Activated naive CD8-positive, alpha-beta T cell treated with anti-CD3 and anti-CD28 coated beads, Interleukin-2, amount 10 ng/mL, durations not matched to agents 7 days and 5 days (primary cell): ENCODE data around the gene DIPK2A. TPM values are rescaled to one million over a fixed set of nuclear protein-coding genes. Genes with fewer than 3 reads are reported as not detected.

Source experiments
- ATAC-seq: fragments of 150-1000 bp; cut with Tn5 transposase; one replicate; pipeline ENCODE4 v1.10.0; 2021; ENCODE audit warnings: low read depth, moderate library complexity
- POLR2A ChIA-PET: fragments of 350-600 bp; sonication (Branson Sonifier 250); formaldehyde crosslinking; loops from one replicate; lab custom pipeline; 2021; ENCODE audit warnings: antibody characterized with exemption; lab: Charles Lee
- DNase-seq: peaks from one replicate; pipeline ENCODE4 v3.0.0; 2021
- H3K27ac Mint-ChIP-seq: one replicate; pipeline ENCODE4 v1.8.0; 2022; ENCODE audit warnings: mild to moderate bottlenecking, mixed read lengths
- H3K27me3 Mint-ChIP-seq: one replicate; pipeline ENCODE4 v1.8.0; 2022; ENCODE audit warnings: mild to moderate bottlenecking, moderate library complexity, mixed read lengths
- H3K36me3 Mint-ChIP-seq: one replicate; pipeline ENCODE4 v1.8.0; 2021; ENCODE audit warnings: mild to moderate bottlenecking, mixed read lengths
- H3K4me1 Mint-ChIP-seq: one replicate; pipeline ENCODE4 v1.8.0; 2021; ENCODE audit warnings: mixed read lengths
- H3K4me3 Mint-ChIP-seq: one replicate; pipeline ENCODE4 v1.8.0; 2022; ENCODE audit warnings: mild to moderate bottlenecking, moderate library complexity, mixed read lengths
- H3K9me3 Mint-ChIP-seq: one replicate; pipeline ENCODE4 v1.8.0; 2021; ENCODE audit warnings: mixed read lengths
- total RNA-seq, 2 experiments: library from RNA; stranded (reverse); gene quantifications; one replicate each; pipeline ENCODE4 v1.2.3, GENCODE V29; 2021

The DIPK2A gene
- total RNA-seq, 2 experiments from 2014 or later = 17.1 to 17.8 TPM

DNA sequence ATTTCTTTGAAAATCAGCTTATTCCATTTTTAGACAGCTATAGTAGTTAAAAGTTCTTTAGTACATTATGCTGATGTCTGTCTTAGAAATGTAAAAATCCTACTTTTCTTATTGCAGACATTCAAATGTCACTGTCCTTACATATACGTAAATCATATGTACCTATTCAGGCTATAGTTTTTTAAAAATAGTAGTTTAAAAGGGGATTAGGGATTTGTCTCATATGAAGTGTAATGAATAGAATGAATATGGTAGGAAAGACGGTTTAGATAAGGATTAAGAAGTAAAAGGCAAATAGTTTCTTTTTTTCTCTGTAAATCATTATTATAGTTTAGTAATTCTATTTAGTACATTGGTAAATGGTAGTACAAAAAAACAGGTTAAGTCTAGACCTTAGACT is 7.4 kb downstream of the DIPK2A start:
- H3K4me3 Mint-ChIP-seq = no peak overlapping the region
- ATAC-seq (no peak), DNase-seq (no peak)
- peaks cover 28% of the 10 kb centered on the region for H3K36me3 Mint-ChIP-seq
- peaks cover 28% of the 10 kb centered on the region for H3K4me1 Mint-ChIP-seq
- H3K27me3 Mint-ChIP-seq = no peaks in the 10 kb centered on the region
- POLR2A ChIA-PET = no interaction called here
- no peak overlapping the region for H3K27ac Mint-ChIP-seq
- peaks cover 15% of the 10 kb centered on the region for H3K9me3 Mint-ChIP-seq

DNA sequence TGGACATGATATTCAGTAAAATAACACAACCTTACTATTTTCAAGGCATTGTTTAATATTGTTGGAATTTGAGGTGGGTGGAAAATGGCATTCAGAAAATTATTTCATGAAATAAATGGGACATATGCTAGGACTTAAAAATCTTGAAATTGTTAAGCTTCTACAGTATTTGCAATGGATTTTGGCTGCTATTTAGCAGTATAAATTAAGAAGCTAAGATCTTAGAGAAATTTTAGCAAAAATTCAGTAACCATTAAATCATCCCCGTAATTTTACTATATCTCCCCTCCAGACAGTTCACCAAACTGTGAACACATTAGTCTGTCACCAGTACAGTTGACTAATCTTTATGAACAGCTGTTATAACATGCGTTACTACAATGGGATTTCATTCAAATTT is 8.2 kb downstream of the DIPK2A start:
- peaks cover 16% of the 10 kb centered on the region for H3K9me3 Mint-ChIP-seq
- peaks cover 20% of the 10 kb centered on the region for H3K4me1 Mint-ChIP-seq
- no peak overlapping the region for H3K27ac Mint-ChIP-seq
- no peak for ATAC-seq
- POLR2A ChIA-PET = no interaction called here
- no peaks in the 10 kb centered on the region for H3K27me3 Mint-ChIP-seq
- H3K36me3 Mint-ChIP-seq = peaks cover 34% of the 10 kb centered on the region
- no peak for DNase-seq
- no peak overlapping the region for H3K4me3 Mint-ChIP-seq

DNA sequence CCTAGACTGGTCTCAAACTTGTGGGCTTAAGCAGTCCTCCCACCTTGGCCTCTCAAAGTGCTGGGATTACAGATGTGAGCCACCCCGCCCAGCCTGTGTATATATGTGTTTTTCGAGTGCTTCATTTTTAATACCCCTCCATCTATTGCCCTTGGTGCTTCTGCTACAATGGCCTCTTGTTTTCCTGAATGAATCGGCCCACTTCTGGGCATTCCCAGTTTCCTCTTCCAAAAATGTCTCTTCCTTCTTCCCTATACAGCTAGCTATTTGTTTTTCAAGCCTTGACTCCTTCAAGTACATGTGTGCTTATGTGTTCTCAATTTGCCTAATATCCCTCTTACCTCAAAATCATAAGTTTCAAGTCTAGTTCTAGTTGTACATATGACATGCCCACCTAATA is 16.7 kb downstream of the DIPK2A start:
- H3K9me3 Mint-ChIP-seq = peaks cover 5% of the 10 kb centered on the region
- H3K27me3 Mint-ChIP-seq = no peaks in the 10 kb centered on the region
- ATAC-seq = no peak
- H3K36me3 Mint-ChIP-seq = peaks cover 33% of the 10 kb centered on the region
- POLR2A ChIA-PET = no interaction called here
- H3K4me3 Mint-ChIP-seq = no peak overlapping the region
- no peak for DNase-seq
- no peaks in the 10 kb centered on the region for H3K4me1 Mint-ChIP-seq
- H3K27ac Mint-ChIP-seq = no peak overlapping the region

DNA sequence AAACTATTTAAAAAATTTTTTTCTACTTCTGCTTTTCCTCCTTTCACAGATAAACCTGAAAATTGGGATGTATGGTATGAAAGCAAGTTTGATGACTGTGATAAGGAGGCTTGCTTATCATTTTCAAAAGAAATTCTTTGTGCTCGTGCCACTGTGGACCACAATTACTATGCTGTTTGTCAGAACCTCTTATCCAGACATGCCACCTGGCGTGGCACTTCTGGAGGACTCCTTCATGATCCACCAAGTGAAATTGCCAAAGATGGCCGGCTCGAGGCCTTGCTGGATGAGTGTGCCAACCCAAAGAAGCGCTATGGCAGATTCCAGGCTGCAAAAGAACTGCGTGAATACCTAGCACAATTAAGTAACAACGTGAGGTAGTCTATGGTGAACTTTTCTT is 17.8 kb downstream of the DIPK2A start:
- H3K4me3 Mint-ChIP-seq = no peak overlapping the region
- H3K27ac Mint-ChIP-seq = no peak overlapping the region
- no peaks in the 10 kb centered on the region for H3K27me3 Mint-ChIP-seq
- H3K4me1 Mint-ChIP-seq = peaks cover 2% of the 10 kb centered on the region
- no peaks in the 10 kb centered on the region for H3K9me3 Mint-ChIP-seq
- DNase-seq (no peak), ATAC-seq (no peak)
- POLR2A ChIA-PET = no interaction called here
- peaks cover 33% of the 10 kb centered on the region for H3K36me3 Mint-ChIP-seq

DNA sequence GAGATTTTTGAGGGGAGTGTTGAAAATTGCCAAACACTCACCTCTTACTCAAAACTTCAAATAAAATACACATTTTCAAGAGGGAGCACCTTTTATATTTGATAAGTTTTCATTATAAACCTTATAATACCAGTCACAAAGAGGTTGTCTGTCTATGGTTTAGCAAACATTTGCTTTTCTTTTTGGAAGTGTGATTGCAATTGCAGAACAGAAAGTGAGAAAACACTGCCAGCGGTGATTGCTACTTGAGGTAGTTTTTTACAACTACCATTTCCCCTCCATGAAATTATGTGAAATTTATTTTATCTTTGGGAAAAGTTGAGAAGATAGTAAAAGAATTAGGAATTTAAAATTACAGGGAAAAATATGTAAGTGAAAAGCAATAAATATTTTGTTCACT is 20.1 kb downstream of the DIPK2A start:
- no peak for DNase-seq
- POLR2A ChIA-PET = no interaction called here
- H3K27ac Mint-ChIP-seq = no peak overlapping the region
- no peak overlapping the region for H3K4me3 Mint-ChIP-seq
- H3K36me3 Mint-ChIP-seq = peaks cover 24% of the 10 kb centered on the region
- no peak for ATAC-seq
- H3K4me1 Mint-ChIP-seq = peaks cover 2% of the 10 kb centered on the region
- no peaks in the 10 kb centered on the region for H3K27me3 Mint-ChIP-seq
- H3K9me3 Mint-ChIP-seq = no peaks in the 10 kb centered on the region

DNA sequence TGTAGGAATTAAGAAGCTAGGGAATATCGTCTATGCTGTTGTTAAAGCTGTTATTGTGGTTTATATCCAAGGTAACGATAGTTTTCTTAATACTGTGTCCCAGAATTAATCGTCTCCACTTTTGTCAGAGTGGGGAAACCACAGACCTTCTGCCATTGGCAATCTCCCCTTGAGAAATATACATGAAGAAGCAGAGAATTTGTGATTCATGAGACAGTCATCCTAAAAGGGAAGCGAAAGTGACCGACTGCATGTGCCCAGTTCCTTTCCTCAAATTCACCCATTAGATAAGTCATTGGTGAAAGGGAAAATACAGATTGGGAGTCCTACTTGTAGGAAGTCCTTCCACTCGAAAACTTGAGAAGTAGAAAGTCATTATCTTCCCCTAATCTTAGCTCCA is 26.6 kb downstream of the DIPK2A start:
- POLR2A ChIA-PET = no interaction called here
- Mint-ChIP-seq H3K4me3 (no peak overlapping the region), H3K27me3 (no peaks in the 10 kb centered on the region), H3K4me1 (peaks cover 2% of the 10 kb centered on the region), H3K9me3 (no peaks in the 10 kb centered on the region), H3K36me3 (peaks cover 20% of the 10 kb centered on the region), H3K27ac (no peak overlapping the region)
- no peak for ATAC-seq
- no peak for DNase-seq

DNA sequence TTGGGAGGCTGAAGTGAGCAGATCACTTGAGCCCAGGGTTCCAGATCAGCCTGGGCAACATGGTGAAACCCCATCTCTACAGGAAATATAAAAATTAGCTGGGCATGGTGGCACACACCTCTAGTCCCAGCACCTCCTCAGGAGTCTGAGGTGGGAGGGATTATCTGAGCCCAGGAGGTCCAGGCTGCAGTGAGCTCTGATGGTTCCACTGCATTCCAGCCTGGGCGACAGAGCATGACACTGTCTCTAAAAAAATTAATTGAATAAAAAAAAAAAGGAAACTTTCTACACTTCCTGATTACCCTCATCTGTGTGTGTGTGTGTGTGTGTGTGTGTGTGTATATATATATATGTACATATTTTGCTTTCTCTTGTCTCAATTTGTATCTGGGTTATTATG is 31.4 kb downstream of the DIPK2A start:
- Mint-ChIP-seq H3K4me3 (no peak overlapping the region), H3K27ac (no peak overlapping the region), H3K4me1 (no peaks in the 10 kb centered on the region), H3K36me3 (peaks cover 7% of the 10 kb centered on the region), H3K9me3 (peaks cover 1% of the 10 kb centered on the region), H3K27me3 (no peaks in the 10 kb centered on the region)
- no peak for ATAC-seq
- no peak for DNase-seq
- POLR2A ChIA-PET = no interaction called here

DNA sequence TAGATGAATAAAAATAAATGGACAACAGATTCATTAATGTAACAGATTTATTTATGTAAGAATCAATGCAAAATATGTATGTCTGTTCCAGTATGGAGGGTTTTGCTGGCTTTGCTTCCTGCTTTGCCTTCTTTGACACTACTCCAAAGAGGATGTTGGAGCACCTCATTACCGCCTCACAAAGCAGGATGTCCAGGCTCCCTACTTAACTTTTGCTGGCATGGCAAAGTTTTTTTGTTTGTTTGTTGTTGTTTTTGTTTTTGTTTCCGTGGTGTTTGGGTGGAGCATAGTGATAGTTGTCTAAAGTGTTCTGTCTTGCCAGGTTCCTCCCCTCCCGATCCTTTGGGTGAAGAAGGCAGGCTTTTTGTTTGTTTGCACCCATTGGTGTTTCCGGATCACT is 38.7 kb downstream of the DIPK2A start:
- no peak for DNase-seq
- no peak overlapping the region for H3K27ac Mint-ChIP-seq
- no peaks in the 10 kb centered on the region for H3K36me3 Mint-ChIP-seq
- H3K27me3 Mint-ChIP-seq = no peaks in the 10 kb centered on the region
- H3K9me3 Mint-ChIP-seq = peaks cover 1% of the 10 kb centered on the region
- no peaks in the 10 kb centered on the region for H3K4me1 Mint-ChIP-seq
- no peak for ATAC-seq
- POLR2A ChIA-PET = no interaction called here
- no peak overlapping the region for H3K4me3 Mint-ChIP-seq

DNA sequence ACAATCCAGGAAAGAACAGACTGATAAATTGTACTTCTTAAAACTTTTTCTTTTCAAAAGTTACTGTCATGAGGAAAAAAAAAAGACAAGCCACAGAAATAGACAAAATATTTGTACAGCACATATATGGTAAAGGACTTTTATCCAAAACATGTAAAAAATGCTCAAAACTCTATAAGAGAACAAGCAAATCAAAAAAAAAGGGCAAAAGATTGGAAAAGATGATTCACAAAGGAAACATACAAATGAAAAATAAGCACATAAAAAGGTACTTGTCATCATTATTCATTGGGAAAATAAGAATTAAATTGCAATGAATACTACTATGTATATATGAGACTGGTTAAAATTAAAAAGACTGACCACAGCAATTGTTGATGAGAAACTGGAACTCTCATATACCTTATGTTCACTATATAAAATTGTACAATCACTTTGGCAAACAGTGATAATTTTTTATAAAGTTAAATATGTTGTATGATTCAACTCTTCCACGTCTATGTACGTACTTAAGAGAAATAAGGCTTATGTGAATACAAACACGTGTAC is 39.7 kb downstream of the DIPK2A start:
- DNase-seq = no peak
- Mint-ChIP-seq H3K27ac (no peak overlapping the region), H3K4me1 (no peaks in the 10 kb centered on the region), H3K9me3 (peaks cover 1% of the 10 kb centered on the region), H3K36me3 (no peaks in the 10 kb centered on the region), H3K27me3 (no peaks in the 10 kb centered on the region), H3K4me3 (no peak overlapping the region)
- no peak for ATAC-seq
- POLR2A ChIA-PET = no interaction called here

DNA sequence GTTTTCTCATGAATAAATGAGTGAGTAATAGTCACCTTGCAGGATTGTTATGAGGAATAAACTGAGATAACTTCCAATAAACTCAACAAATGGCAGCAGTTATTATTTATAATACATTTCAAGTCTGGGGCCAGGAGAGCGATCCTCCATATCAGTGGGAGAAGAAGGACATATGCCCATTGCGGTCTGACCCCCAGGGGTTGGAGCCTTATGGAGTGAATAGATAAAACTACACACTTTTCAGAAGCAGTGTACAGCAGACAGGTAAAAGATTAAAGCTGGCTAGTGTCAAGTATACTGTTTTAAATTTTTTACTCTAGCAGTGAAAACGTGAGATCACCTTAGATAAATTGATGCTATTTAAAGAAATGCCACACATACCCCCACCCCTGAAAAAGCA is 43.5 kb downstream of the DIPK2A start:
- no peak for DNase-seq
- no peak overlapping the region for H3K27ac Mint-ChIP-seq
- no peaks in the 10 kb centered on the region for H3K4me1 Mint-ChIP-seq
- H3K36me3 Mint-ChIP-seq = no peaks in the 10 kb centered on the region
- no peak for ATAC-seq
- H3K9me3 Mint-ChIP-seq = no peaks in the 10 kb centered on the region
- POLR2A ChIA-PET = no interaction called here
- H3K4me3 Mint-ChIP-seq = no peak overlapping the region
- no peaks in the 10 kb centered on the region for H3K27me3 Mint-ChIP-seq

DNA sequence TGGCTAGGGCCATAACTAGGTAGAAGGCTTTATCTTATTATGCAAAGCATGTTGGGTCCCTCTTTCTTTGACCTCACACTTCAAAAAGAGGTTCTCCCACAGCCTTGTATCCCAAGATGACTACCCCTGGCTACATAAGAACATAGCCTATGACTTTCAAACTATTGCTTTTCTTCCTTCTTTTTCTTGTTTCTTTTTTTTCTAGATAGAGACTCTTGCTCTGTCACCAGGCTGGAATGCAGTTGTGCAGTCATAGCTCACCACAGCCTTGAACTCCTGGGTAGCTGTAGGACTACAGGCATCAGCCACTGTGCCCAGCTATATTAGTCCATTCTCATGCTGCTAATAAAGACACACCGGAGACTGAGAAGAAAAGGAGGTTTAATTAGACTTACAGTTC is 47.2 kb downstream of the DIPK2A start:
- DNase-seq = no peak
- no peak for ATAC-seq
- Mint-ChIP-seq H3K36me3 (peaks cover 2% of the 10 kb centered on the region), H3K27me3 (no peaks in the 10 kb centered on the region), H3K9me3 (peaks cover 5% of the 10 kb centered on the region), H3K27ac (no peak overlapping the region), H3K4me3 (no peak overlapping the region), H3K4me1 (no peaks in the 10 kb centered on the region)
- POLR2A ChIA-PET = no interaction called here

Other genes with a start within 250 kb of the DIPK2A start
- 10 to 100 TPM in 1 of 2 experiments, 1 to 10 TPM in 1; 9.9 to 13.2 TPM for gene SLC9A9, start 123.4 kb upstream of the DIPK2A start, total RNA-seq